Caco-2 (cell line): ENCODE measurements around the gene FOXP3. TPM values are rescaled to one million over a fixed set of nuclear protein-coding genes. Genes with fewer than 3 reads are reported as not detected.

Experiments used
- BruUV-seq: library from RNA; stranded (reverse); fragments of 400-500 nt; replicated peaks from 2 replicates; lab custom pipeline; 2021; lab: Mats Ljungman, UMichigan
- CTCF ChIA-PET: fragments of 300-600 bp; sonication (Branson Sonifier 250); formaldehyde crosslinking; loops from one replicate; lab custom pipeline; 2022; ENCODE audit warnings: antibody characterized with exemption; lab: Charles Lee
- POLR2A ChIA-PET: fragments of 300-600 bp; sonication (Branson Sonifier 250); formaldehyde crosslinking; loops from one replicate; lab custom pipeline; 2022; ENCODE audit warnings: antibody characterized with exemption; lab: Charles Lee
- DNase-seq, 2 experiments: peaks; one replicate each; pipeline versions ENCODE4 v3.0.0 to v3.0.0-alpha.2; 2020 to 2022
- H3K27me3 ChIP-seq: replicated peaks from 2 replicates; pipeline ENCODE4 v1.6.0; 2011; ENCODE audit warnings: low read length; ENCODE audit not compliant: control insufficient read depth, insufficient read depth
- H3K36me3 ChIP-seq: 2 replicates; pipeline ENCODE4 v1.5.1; 2011; ENCODE audit warnings: low read length; ENCODE audit not compliant: control insufficient read depth, insufficient read depth
- H3K4me1 ChIP-seq: fragments of 250-450 bp; sonication (Bioruptor Pico); 2 replicates; pipeline ENCODE4 v1.5.1; 2020; ENCODE audit warnings: mild to moderate bottlenecking
- H3K4me3 ChIP-seq: 2 replicates; pipeline ENCODE4 v1.5.1; 2011; ENCODE audit warnings: low read depth, mild to moderate bottlenecking, control low read depth, low read length
- H3K9me3 ChIP-seq: fragments of 250-450 bp; sonication (Bioruptor Pico); 2 replicates; pipeline ENCODE4 v1.5.1; 2020; ENCODE audit warnings: mild to moderate bottlenecking, moderate library complexity
- H3K27ac Mint-ChIP-seq: one replicate; pipeline ENCODE4 v1.8.0; 2022; ENCODE audit warnings: mixed read lengths; ENCODE audit not compliant: unreplicated experiment
- H3K27me3 Mint-ChIP-seq: one replicate; pipeline ENCODE4 v1.8.0; 2022; ENCODE audit warnings: mixed read lengths; ENCODE audit not compliant: insufficient read depth, unreplicated experiment
- H3K36me3 Mint-ChIP-seq: one replicate; pipeline ENCODE4 v1.8.0; 2022; ENCODE audit warnings: mild to moderate bottlenecking, mixed read lengths; ENCODE audit not compliant: insufficient read depth, unreplicated experiment
- H3K4me1 Mint-ChIP-seq: one replicate; pipeline ENCODE4 v1.8.0; 2022; ENCODE audit warnings: low read depth, mixed read lengths; ENCODE audit not compliant: unreplicated experiment
- H3K4me3 Mint-ChIP-seq: one replicate; pipeline ENCODE4 v1.8.0; 2022; ENCODE audit warnings: mild to moderate bottlenecking, moderate library complexity, mixed read lengths; ENCODE audit not compliant: unreplicated experiment
- H3K9me3 Mint-ChIP-seq: one replicate; pipeline ENCODE4 v1.8.0; 2022; ENCODE audit warnings: mixed read lengths; ENCODE audit not compliant: unreplicated experiment
- CTCF ChIP-seq, 2 experiments: fragments of 200-600 bp in 1 of 2; IDR thresholded peaks; 1 replicate in 1 of 2; 2 replicates in 1 of 2; pipeline versions ENCODE4 v1.5.1 to v1.8.0; 2011 to 2022; ENCODE audit warnings: antibody characterized with exemption in 1 of 2, control low read depth in 1 of 2, inconsistent platforms in 1 of 2, low read depth in 1 of 2, low read length in 1 of 2, mild to moderate bottlenecking in 1 of 2, moderate library complexity in 1 of 2; ENCODE audit not compliant: insufficient read depth in 1 of 2, severe bottlenecking in 1 of 2, unreplicated experiment in 1 of 2
- intact Hi-C: fragments of 100-400 bp; cut with micrococcal nuclease; formaldehyde crosslinking; loops from one replicate; pipeline ENCODE4 v1.10.0; 2022; ENCODE audit not compliant: unreplicated experiment
- total RNA-seq: library from RNA; stranded (reverse); gene quantifications from 2 replicates; pipeline ENCODE4 v1.2.3, GENCODE V29; 2022

The FOXP3 gene
- total RNA-seq, 1 experiment from 2014 or later: 0.88 TPM

- Mint-ChIP-seq H3K27ac (no peak overlapping the region), H3K36me3 (no peaks in the 10 kb centered on the region), H3K9me3 (no peaks in the 10 kb centered on the region), H3K4me3 (no peak overlapping the region), H3K4me1 (no peaks in the 10 kb centered on the region), H3K27me3 (no peaks in the 10 kb centered on the region)
- H3K27me3 ChIP-seq: no peaks in the 10 kb centered on the region
- intact Hi-C loops: no loop called here
- TF ChIP-seq CTCF (IDR thresholded peaks at IDR 0.05; ENCODE audit: insufficient read depth in 1 of 2, low read depth in 1 of 2, low read length in 1 of 2, severe bottlenecking in 1 of 2, unreplicated experiment in 1 of 2): no peak
- H3K4me1 ChIP-seq: no peaks in the 10 kb centered on the region
- ChIA-PET POLR2A (no interaction called here), CTCF (no interaction called here)
- no peaks in the 10 kb centered on the region for H3K9me3 ChIP-seq
- no TSS peak for BruUV-seq
- no peak overlapping the region for H3K4me3 ChIP-seq
- no peaks in the 10 kb centered on the region for H3K36me3 ChIP-seq
- DNase-seq: no peak
These were observed 54.1 kb downstream of the FOXP3 start for GRCh38 chrX:49210406-49210805.

- POLR2A ChIA-PET: interaction anchor here (1.2 kb wide), 1 partner anchor 59 kb away, joined by 3 read pairs; no protein-coding TSS in a partner anchor
- Histone ChIP-seq H3K36me3 (no peaks in the 10 kb centered on the region), H3K27me3 (no peaks in the 10 kb centered on the region), H3K4me3 (no peak overlapping the region), H3K9me3 (no peaks in the 10 kb centered on the region), H3K4me1 (no peaks in the 10 kb centered on the region)
- no peak for DNase-seq
- BruUV-seq: no TSS peak
- intact Hi-C loops: no loop called here
- H3K4me3 Mint-ChIP-seq: no peak overlapping the region
- no peak for TF ChIP-seq CTCF (IDR thresholded peaks at IDR 0.05; ENCODE audit: insufficient read depth in 1 of 2, low read depth in 1 of 2, low read length in 1 of 2, severe bottlenecking in 1 of 2, unreplicated experiment in 1 of 2)
- H3K27ac Mint-ChIP-seq: no peak overlapping the region
- CTCF ChIA-PET: no interaction called here
- H3K27me3 Mint-ChIP-seq: no peaks in the 10 kb centered on the region
- no peaks in the 10 kb centered on the region for H3K36me3 Mint-ChIP-seq
- no peaks in the 10 kb centered on the region for H3K4me1 Mint-ChIP-seq
- H3K9me3 Mint-ChIP-seq: no peaks in the 10 kb centered on the region
These were observed 54.9 kb downstream of the FOXP3 start for GRCh38 chrX:49209434-49210251.

GRCh38 chrX:49208399-49208798, 56.1 kb downstream of the FOXP3 start:
- Mint-ChIP-seq H3K9me3 (no peaks in the 10 kb centered on the region), H3K27me3 (no peaks in the 10 kb centered on the region), H3K4me1 (no peaks in the 10 kb centered on the region), H3K27ac (no peak overlapping the region), H3K4me3 (no peak overlapping the region), H3K36me3 (peaks cover 7% of the 10 kb centered on the region)
- CTCF ChIA-PET: no interaction called here
- no peak for DNase-seq
- no peak overlapping the region for H3K4me3 ChIP-seq
- H3K4me1 ChIP-seq: no peaks in the 10 kb centered on the region
- BruUV-seq: no TSS peak
- H3K27me3 ChIP-seq: no peaks in the 10 kb centered on the region
- no peak for TF ChIP-seq CTCF (IDR thresholded peaks at IDR 0.05; ENCODE audit: insufficient read depth in 1 of 2, low read depth in 1 of 2, low read length in 1 of 2, severe bottlenecking in 1 of 2, unreplicated experiment in 1 of 2)
- POLR2A ChIA-PET: no interaction called here
- no peaks in the 10 kb centered on the region for H3K9me3 ChIP-seq
- intact Hi-C loops: no loop called here
- no peaks in the 10 kb centered on the region for H3K36me3 ChIP-seq
